Urinary bladder (tissue), 4 donors: Measurements from ENCODE around the gene SNTG2. TPM values are rescaled to one million over a fixed set of nuclear protein-coding genes. Genes with fewer than 3 reads are reported as not detected.

Source experiments
- DNase-seq: peaks from one replicate; pipeline ENCODE4 v3.0.0-alpha.2; 2015; ENCODE audit errors: extremely low spot score
- H3K27ac ChIP-seq: one replicate; pipeline ENCODE4 v1.5.1; 2013; ENCODE audit warnings: low read depth, mild to moderate bottlenecking, moderate library complexity
- H3K36me3 ChIP-seq: one replicate; pipeline ENCODE4 v1.6.1; 2013; ENCODE audit warnings: mild to moderate bottlenecking, moderate library complexity; ENCODE audit not compliant: insufficient read depth
- H3K4me1 ChIP-seq: one replicate; pipeline ENCODE4 v1.6.1; 2013; ENCODE audit warnings: mild to moderate bottlenecking, moderate library complexity; ENCODE audit not compliant: insufficient read depth
- H3K4me3 ChIP-seq: one replicate; pipeline ENCODE4 v1.5.1; 2013; ENCODE audit warnings: low read depth, low read length
- WGBS: extraction: QIAGEN DNeasy Blood & Tissue Kit; methylation state at CpG from one replicate; pipeline ENCODE4 v1.1.7; 2013; 5-methylcytosine and 5-hydroxymethylcytosine counted together
- polyA plus RNA-seq: library from polyadenylated mRNA; stranded (reverse); fragments of 200-250 nt; gene quantifications from one replicate; pipeline ENCODE4 v1.2.3, GENCODE V29; 2013
- total RNA-seq: library from RNA; depleted of rRNA; stranded (reverse); fragments of >200 nt; gene quantifications from one replicate; pipeline ENCODE4 v1.2.3, GENCODE V29; 2014
- donor health status: healthy with polysubstance abuse.
- donor health status: healthy.

Gene SNTG2
- total and polyA plus RNA-seq, 2 donors: 0.69 to 1.6 TPM

DNA sequence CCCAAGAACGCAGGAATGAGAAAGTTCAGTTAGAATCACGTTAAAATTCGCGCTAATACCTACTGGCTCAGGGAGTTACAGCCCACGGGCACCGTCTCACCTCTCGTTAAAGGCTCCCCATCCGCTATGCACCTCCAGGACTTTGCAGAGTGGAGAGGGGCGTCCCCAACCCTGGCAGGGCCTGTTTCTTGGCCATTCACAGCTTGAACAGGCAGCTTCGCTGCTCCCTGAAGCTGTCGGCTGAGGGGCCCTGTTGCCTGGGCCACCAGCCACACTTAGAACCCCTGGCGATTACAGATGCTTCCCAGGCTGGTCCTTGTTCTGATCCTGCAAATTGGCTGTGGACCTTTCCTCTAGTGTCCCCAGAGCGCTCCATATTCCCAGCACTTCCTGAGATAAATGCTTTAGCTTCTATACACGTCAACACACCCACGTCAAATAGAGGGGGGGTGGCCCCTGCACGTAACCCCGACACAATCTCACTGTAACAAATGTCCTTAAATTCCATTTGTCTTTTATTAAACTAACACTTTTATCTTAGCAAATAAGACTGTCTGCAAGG lies 16.8 kb upstream of the SNTG2 start:
- WGBS: 74% methylated on average over 17 of the region's 17 CpGs
- DNase-seq: no peak
- Histone ChIP-seq H3K4me3 (no peak overlapping the region), H3K4me1 (no peaks in the 10 kb centered on the region), H3K27ac (no peak overlapping the region), H3K36me3 (no peaks in the 10 kb centered on the region)

DNA sequence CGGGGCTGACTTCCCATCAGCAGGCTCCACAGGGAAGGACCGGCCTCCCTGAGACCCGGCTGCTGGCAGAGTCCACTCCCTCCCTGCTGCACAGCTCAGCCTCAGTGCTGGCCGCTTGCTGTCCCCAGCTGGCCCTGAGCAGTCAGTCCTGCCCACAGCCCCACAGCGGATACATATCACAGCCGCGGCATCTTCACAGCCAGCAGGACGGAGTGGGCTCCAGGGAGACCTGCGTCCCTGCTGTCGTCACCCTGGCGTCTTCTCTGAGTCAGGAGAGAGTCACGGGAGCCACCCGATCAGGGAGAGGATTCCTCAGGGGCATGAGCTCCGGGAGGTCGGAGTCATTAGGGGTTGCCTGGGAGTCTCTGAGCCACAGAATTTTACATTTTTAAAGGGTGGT lies 13.1 kb upstream of the SNTG2 start:
- Histone ChIP-seq H3K27ac (no peak overlapping the region), H3K36me3 (no peaks in the 10 kb centered on the region), H3K4me1 (no peaks in the 10 kb centered on the region), H3K4me3 (no peak overlapping the region)
- WGBS: 83% methylated on average over 15 of the region's 15 CpGs
- no peak for DNase-seq

DNA sequence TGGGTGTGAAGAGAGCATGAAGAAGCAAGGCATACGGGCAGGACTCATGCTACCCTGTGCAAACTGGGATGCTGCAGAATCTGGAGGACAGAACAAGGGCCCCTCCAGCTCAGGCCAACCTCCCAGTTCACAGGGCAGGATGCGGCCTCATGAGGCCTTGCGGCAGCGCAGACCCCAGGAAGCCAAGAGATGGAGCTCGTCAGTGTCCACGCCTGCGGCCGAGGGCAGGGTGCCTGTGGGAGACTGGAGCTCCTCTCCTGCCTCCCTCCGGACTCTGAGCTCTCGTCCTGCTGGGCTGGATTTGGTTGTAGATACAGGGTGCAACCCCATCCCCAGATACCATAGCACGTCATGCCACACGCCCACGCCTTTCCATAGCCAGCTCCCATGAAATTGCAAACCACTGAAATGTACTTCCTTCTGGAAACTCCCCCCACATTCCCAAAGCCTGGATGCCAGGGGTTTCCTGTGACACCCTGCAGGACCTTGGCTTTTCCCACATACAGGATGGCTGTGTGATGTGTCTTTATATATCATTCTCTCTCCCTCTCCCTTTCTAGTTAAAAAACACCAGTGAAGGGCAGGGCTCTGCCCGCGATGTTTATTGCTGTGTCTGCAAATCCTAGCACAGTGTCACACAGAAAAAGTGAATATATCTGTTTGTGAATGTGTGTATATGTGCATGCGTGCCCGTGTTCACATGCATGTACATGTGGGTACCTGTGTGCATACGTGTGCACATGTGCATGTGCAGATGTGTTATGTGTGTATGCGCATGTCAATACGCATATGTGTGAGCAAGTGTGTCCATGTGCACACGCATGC lies 12.3 kb upstream of the SNTG2 start:
- DNase-seq: no peak
- Histone ChIP-seq H3K36me3 (no peaks in the 10 kb centered on the region), H3K4me1 (no peaks in the 10 kb centered on the region), H3K27ac (no peak overlapping the region), H3K4me3 (no peak overlapping the region)
- WGBS: 88% methylated on average over 21 of the region's 21 CpGs

DNA sequence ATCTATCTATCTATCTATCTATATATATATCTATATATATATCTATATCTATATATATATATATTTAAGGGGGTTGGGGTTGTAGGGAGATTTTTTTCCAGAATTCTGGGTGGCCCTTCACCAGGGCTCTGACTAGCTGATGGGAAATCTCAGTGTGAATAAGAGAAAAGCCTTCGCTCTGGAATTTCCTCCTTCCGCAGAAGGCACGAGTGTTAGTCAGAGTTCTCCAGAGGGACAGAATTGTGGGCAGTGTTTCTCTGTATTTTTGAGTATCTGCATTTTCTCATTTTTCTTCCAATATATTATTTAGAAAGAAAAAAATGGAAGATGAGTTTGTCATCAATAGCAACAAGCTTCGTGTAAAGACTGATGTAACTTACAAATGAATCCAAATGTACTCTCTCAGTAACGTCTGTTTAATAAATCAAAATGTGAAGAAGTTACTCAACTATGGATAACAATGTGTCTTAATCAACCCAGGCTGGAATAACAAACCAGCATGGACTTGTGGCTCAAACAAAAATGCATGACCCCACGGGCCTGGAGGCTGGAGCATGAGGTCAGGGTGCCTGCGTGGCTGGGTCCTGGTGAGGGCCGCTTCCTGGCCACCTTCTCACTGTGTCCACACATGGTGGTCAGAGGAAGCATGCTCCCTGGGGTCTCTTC lies 10.6 kb upstream of the SNTG2 start:
- no peak for DNase-seq
- WGBS: 74% methylated on average over 8 of the region's 8 CpGs

DNA sequence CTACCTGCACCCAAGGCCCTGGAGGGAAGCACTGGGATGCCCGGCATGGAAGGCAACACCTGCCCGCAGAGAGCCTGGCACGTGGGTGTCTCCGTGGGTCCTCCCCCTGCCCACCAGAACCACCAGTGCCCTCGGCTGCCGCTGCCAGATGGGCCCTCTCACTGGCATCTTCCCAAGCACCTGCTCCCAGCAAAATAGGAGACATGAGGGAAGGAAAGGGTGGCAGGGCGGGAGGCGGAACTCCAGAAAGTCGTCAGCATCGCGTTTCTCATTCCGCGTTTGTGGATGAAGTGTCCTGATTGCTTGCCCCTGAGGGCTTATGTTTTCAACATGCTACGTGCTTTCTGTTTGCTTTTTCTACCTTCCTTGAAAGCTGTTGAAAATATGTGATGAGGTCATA lies 8.8 kb upstream of the SNTG2 start:
- 65% methylated on average over 14 of the region's 14 CpGs for WGBS

More for the DNA sequence above, 10.6 kb upstream of the SNTG2 start:
- H3K4me3 ChIP-seq: no peak overlapping the region
- H3K36me3 ChIP-seq: no peaks in the 10 kb centered on the region
- no peaks in the 10 kb centered on the region for H3K4me1 ChIP-seq
- no peak overlapping the region for H3K27ac ChIP-seq

DNA sequence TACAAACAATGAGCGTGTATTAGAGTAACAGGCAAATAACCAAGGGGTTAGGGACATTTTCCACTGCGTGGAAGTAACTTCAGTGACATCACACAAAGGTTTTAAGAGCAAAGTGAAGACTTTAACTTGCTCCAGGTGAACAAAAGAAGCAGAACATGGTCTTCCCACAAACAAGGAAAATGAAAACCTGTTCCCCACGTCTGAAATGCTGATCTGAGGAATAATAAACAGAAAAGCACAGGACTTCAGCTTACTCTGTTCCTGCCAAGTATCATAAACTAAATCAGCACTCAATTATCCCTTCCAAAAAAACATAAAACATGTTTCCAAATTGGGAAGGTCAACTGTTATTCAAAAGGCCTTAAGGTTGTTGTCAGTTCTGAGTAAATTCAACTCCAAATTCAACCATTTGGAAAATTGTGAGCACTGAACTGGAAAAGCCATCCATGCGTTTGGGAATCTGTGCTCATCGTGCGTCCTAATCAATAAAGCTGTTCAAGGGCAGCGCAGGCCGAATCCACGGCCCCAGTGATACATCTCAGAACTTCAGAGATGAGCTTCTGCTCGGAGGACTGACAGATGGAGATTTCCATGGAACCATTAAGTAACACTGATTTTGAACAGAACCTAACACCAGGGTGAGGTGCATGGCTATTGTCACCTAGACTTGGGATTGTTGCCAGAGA lies 7.7 kb upstream of the SNTG2 start:
- Histone ChIP-seq H3K27ac (no peak overlapping the region), H3K4me1 (no peaks in the 10 kb centered on the region), H3K36me3 (no peaks in the 10 kb centered on the region), H3K4me3 (no peak overlapping the region)
- WGBS: 79% methylated on average over 10 of the region's 10 CpGs
- no peak for DNase-seq

More for the DNA sequence above, 8.8 kb upstream of the SNTG2 start:
- Histone ChIP-seq H3K36me3 (no peaks in the 10 kb centered on the region), H3K27ac (no peak overlapping the region), H3K4me3 (no peak overlapping the region), H3K4me1 (no peaks in the 10 kb centered on the region)
- DNase-seq: no peak

DNA sequence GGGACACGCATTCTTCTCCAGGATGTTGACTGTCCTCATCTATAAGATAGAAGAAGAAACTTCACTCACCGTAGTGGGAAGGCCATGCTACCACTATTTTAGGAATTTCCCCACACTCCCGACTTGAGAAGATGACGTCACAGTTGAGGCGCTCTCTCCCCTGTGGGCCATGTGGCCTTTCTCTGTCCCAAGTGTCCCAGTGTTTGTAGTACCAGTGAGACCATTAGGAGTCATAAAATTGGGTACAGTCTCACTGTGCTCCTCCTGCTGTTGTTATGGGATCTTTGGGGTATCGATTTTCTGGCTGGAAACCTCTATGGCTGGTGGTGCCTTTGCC lies 7.2 kb upstream of the SNTG2 start:
- H3K27ac ChIP-seq: no peak overlapping the region
- no peak for DNase-seq
- no peaks in the 10 kb centered on the region for H3K36me3 ChIP-seq
- no peaks in the 10 kb centered on the region for H3K4me1 ChIP-seq
- 93% methylated on average over 6 of the region's 6 CpGs for WGBS
- no peak overlapping the region for H3K4me3 ChIP-seq

DNA sequence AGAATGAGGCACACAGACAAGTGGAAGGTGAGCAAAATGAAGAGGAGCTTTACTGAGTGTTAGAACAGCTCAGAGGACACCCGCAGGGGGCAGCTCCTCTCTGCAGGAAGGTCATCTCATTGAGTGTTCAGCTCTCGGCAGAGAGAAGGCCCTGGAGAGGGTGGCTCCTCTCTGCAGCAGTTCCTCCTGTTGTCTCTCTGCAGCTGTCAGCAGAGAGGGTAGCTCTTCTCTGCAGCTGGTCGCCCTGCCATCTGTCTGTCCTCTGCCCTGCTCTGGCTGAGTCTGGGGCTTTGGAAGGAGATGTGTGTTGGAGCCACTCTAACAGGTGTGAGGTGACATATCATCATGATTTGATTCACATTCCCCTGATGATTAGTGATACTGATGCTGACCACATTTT lies 6.8 kb upstream of the SNTG2 start:
- DNase-seq: no peak
- no peaks in the 10 kb centered on the region for H3K4me1 ChIP-seq
- 75% methylated on average over 3 of the region's 3 CpGs for WGBS
- H3K4me3 ChIP-seq: no peak overlapping the region
- H3K27ac ChIP-seq: no peak overlapping the region
- H3K36me3 ChIP-seq: no peaks in the 10 kb centered on the region

DNA sequence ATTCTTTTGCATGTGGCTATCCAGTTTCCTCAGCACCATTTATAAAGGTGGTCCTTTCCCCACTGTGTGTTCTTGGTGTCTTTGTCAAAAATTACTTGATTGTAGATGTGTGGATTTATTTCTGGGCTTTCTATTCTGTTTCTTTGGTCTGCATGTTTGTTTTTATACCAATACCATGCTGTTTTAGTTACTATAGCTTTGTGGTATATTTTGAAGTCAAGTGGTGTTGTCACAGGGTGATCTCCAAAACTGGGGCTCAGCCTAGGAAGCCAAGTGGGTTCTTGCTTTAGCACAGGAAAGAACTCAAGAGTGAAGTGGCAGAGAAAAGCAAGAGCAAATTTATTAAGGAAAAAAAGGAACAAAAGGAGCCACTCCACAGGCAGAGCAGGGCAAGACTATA lies 6.0 kb upstream of the SNTG2 start:
- Histone ChIP-seq H3K27ac (no peak overlapping the region), H3K36me3 (no peaks in the 10 kb centered on the region), H3K4me3 (no peak overlapping the region), H3K4me1 (no peaks in the 10 kb centered on the region)
- no peak for DNase-seq

DNA sequence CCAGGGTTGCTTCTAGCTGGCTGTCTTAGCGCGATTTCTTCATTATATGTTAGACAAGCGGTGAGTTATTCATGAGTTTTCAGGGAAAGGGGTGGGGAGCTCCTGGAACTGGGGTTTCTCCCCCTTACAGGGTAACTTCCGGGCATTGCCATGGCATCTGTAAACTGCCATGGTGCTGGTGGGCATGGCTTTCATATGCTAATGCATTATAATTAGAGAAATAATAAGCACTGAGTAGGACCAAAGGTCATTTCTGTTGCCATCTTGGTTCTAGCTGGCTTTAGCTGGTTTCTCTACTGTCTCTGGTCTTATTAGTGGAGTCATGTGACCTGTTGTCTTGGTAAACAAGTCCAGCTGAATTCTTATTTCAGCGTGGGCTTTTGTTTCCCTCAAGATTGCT lies 5.5 kb upstream of the SNTG2 start:
- 84% methylated on average over 5 of the region's 5 CpGs for WGBS
- DNase-seq: no peak
- no peak overlapping the region for H3K27ac ChIP-seq
- H3K4me3 ChIP-seq: no peak overlapping the region
- H3K36me3 ChIP-seq: no peaks in the 10 kb centered on the region
- H3K4me1 ChIP-seq: no peaks in the 10 kb centered on the region

DNA sequence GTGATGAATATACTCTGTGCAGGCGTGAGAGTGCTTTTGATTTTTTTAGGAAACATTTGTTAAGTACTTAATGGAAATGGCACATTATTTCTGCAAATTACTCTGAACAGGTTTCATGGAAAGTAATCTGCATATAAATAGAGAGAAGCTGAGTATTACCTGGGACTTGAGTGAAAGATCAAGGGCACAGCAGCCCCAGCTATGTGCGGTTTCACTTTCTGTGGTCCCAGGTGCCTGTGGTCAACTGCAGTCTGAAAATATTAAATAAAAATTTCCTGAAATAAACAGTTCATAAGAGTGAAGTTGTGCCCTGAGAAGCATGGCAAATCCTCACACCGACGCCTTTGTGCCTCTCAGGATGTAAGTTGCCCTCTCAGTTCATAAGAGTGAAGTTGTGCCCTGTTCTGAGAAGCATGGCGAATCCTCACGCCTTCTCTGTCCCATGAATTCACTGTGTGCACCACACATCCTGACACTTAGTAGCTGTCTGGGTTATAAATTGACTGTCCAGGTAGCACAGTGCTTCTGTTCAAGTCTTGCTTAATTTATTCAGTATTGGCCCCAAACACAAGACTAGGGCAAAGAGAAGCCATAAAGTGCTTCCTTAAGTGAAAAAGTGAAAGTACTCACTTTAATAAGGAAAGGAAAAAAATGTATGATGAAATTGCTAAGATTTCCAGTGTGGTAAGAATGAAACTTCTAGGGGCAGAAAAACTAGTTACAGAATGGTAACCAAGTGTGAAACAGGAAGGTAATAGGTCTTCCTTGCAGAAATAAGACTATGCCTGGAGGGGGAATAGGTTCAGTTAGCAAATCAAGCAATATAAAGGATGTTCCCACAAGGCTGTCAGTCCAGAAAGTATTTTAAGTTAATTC lies 4.3 kb upstream of the SNTG2 start:
- 82% methylated on average over 6 of the region's 6 CpGs for WGBS
- H3K36me3 ChIP-seq: no peaks in the 10 kb centered on the region

DNA sequence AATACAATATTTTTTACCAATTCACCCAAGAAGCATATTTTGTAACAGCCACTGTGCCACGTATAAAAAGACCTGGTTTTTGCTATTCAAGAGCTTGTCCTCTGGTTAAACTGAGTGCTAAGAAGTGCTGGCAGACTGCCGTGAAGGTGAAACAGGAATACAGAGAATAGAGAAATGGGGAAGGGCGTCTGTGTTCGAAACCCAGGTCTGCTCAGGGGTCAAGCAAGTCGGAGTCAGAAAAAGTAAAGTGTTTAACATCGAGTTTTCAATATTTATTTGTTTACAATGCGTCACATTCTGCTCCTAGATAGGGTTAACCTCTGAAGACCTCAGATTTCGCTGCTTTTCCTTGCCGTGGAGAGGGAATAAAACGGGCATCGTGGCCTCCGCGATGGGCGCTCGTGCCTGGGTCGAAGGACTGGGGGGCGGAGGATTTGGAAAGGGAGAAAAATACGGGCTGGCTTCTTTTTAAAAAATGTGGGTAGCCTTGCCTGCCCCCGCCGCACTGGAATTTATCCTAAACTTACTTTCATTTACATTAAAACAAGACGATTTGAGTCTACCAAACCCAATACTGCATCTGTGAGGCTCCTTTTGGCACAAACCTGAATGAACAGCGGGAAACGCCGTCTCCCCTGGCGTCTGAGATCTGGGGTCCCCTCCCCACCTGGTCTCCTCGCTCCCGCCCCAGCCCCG lies 1.1 kb upstream of the SNTG2 start:
- Histone ChIP-seq H3K36me3 (no peaks in the 10 kb centered on the region), H3K4me1 (no peaks in the 10 kb centered on the region), H3K27ac (no peak overlapping the region), H3K4me3 (peak overlapping the region; percentile 64)
- DNase-seq: no peak
- 5% methylated on average over 28 of the region's 28 CpGs for WGBS

More for the DNA sequence above, 4.3 kb upstream of the SNTG2 start:
- H3K4me1 ChIP-seq: no peaks in the 10 kb centered on the region
- no peak overlapping the region for H3K27ac ChIP-seq
- DNase-seq: no peak
- H3K4me3 ChIP-seq: no peak overlapping the region
